Upper lobe of left lung (tissue), 4 donors: Measurements from ENCODE around the gene HCK.

Experiments
- EP300 ChIP-seq, 4 donors: sonication (generic); formaldehyde crosslinking; IDR thresholded peaks; one replicate each; pipeline ENCODE4 v1.5.1; 2017; ENCODE audit warnings: antibody characterized with exemption in 4 of 4, control low read depth in 2 of 4
- POLR2A ChIP-seq, 4 donors: fragments of 450-650 bp; IDR thresholded peaks; one replicate each; pipeline ENCODE4 v1.5.1; 2016 to 2017; ENCODE audit warnings: antibody characterized with exemption in 4 of 4, mild to moderate bottlenecking in 2 of 4

GRCh38 chr20:32083469-32083868 is 31.4 kb downstream of the HCK start:
- TF ChIP-seq EP300 (IDR thresholded peaks at IDR 0.05) (no peak), POLR2A (IDR thresholded peaks at IDR 0.05) (no peak)
